ENCODE data around the gene PRPSAP2.
"Not testable (repeated sequence)": the region's sequence is repeated elsewhere in the genome, so short reads cannot be mapped to it uniquely, and the experiment has no call there.

The PRPSAP2 gene

GRCh38 chr17:18920911-18921441 lies 63.0 kb downstream of the PRPSAP2 start:
- H3K9me2 ChIP-seq (replicated peaks; ENCODE audit: control insufficient read depth, low read length): no peaks in the 10 kb centered on the region
- peaks cover 79% of the 10 kb centered on the region for H3K79me2 ChIP-seq (ENCODE audit: control insufficient read depth, low read length)
- H4K20me1 ChIP-seq (ENCODE audit: control insufficient read depth, insufficient read depth, low read depth, low read length): no peaks in the 10 kb centered on the region
- peaks cover 97% of the 10 kb centered on the region for H3K4me1 ChIP-seq (ENCODE audit: control insufficient read depth, low read length)
- no peaks in the 10 kb centered on the region for H3K27me3 ChIP-seq (ENCODE audit: control insufficient read depth, low read length)
- peaks cover 33% of the 10 kb centered on the region for H3F3A ChIP-seq (ENCODE audit: control insufficient read depth, insufficient read depth)
- peak overlapping the region; percentile 46 for H3K4me3 ChIP-seq (ENCODE audit: low read length)
- TF ChIP-seq CTCF (IDR thresholded peaks at IDR 0.05; ENCODE audit: low read depth, low read length, poor library complexity, severe bottlenecking) (no peak), EZH2phosphoT487 (IDR thresholded peaks at IDR 0.05; ENCODE audit: borderline replicate concordance, low read length) (no peak)
- H3K27ac ChIP-seq (ENCODE audit: low read depth, low read length): peak overlapping the region; percentile 79
- no peaks in the 10 kb centered on the region for H3K9me3 ChIP-seq (ENCODE audit: control insufficient read depth, insufficient read depth, low read length)
- peaks cover 73% of the 10 kb centered on the region for H3K36me3 ChIP-seq (ENCODE audit: control insufficient read depth, low read length)
- peak overlapping the region; percentile 84 for H3K4me2 ChIP-seq (ENCODE audit: low read length)

GRCh38 chr17:18921485-18921884 lies 63.6 kb downstream of the PRPSAP2 start:
- Histone ChIP-seq H3K4me3 (ENCODE audit: low read length) (peak overlapping the region; percentile 46), H4K20me1 (ENCODE audit: control insufficient read depth, insufficient read depth, low read depth, low read length) (no peaks in the 10 kb centered on the region), H3K4me2 (ENCODE audit: low read length) (peak overlapping the region; percentile 84), H3K4me1 (ENCODE audit: control insufficient read depth, low read length) (peaks cover 97% of the 10 kb centered on the region), H3K79me2 (ENCODE audit: control insufficient read depth, low read length) (peaks cover 81% of the 10 kb centered on the region), H3K27ac (ENCODE audit: low read depth, low read length) (peak overlapping the region; percentile 79), H3F3A (ENCODE audit: control insufficient read depth, insufficient read depth) (peaks cover 34% of the 10 kb centered on the region), H3K36me3 (ENCODE audit: control insufficient read depth, low read length) (peaks cover 70% of the 10 kb centered on the region), H3K9me2 (replicated peaks; ENCODE audit: control insufficient read depth, low read length) (no peaks in the 10 kb centered on the region), H3K9me3 (ENCODE audit: control insufficient read depth, insufficient read depth, low read length) (no peaks in the 10 kb centered on the region), H3K27me3 (ENCODE audit: control insufficient read depth, low read length) (no peaks in the 10 kb centered on the region)
- TF ChIP-seq CTCF (IDR thresholded peaks at IDR 0.05; ENCODE audit: low read depth, low read length, poor library complexity, severe bottlenecking): no peak
- TF ChIP-seq EZH2phosphoT487 (IDR thresholded peaks at IDR 0.05; ENCODE audit: borderline replicate concordance, low read length): no peak

GRCh38 chr17:18921912-18922451 lies 64.1 kb downstream of the PRPSAP2 start:
- H3K4me3 ChIP-seq (ENCODE audit: low read length): peak overlapping the region; percentile 46
- peaks cover 34% of the 10 kb centered on the region for H3F3A ChIP-seq (ENCODE audit: control insufficient read depth, insufficient read depth)
- peak overlapping the region; percentile 84 for H3K4me2 ChIP-seq (ENCODE audit: low read length)
- no peaks in the 10 kb centered on the region for H3K9me3 ChIP-seq (ENCODE audit: control insufficient read depth, insufficient read depth, low read length)
- TF ChIP-seq EZH2phosphoT487 (IDR thresholded peaks at IDR 0.05; ENCODE audit: borderline replicate concordance, low read length) (no peak), CTCF (IDR thresholded peaks at IDR 0.05; ENCODE audit: low read depth, low read length, poor library complexity, severe bottlenecking) (no peak)
- H3K27ac ChIP-seq (ENCODE audit: low read depth, low read length): peak overlapping the region; percentile 79
- peaks cover 82% of the 10 kb centered on the region for H3K79me2 ChIP-seq (ENCODE audit: control insufficient read depth, low read length)
- no peaks in the 10 kb centered on the region for H3K9me2 ChIP-seq (replicated peaks; ENCODE audit: control insufficient read depth, low read length)
- H3K4me1 ChIP-seq (ENCODE audit: control insufficient read depth, low read length): peaks cover 97% of the 10 kb centered on the region
- no peaks in the 10 kb centered on the region for H4K20me1 ChIP-seq (ENCODE audit: control insufficient read depth, insufficient read depth, low read depth, low read length)
- H3K27me3 ChIP-seq (ENCODE audit: control insufficient read depth, low read length): no peaks in the 10 kb centered on the region
- peaks cover 70% of the 10 kb centered on the region for H3K36me3 ChIP-seq (ENCODE audit: control insufficient read depth, low read length)

GRCh38 chr17:18922596-18922995 lies 64.7 kb downstream of the PRPSAP2 start:
- H3K36me3 ChIP-seq (ENCODE audit: control insufficient read depth, low read length): peaks cover 73% of the 10 kb centered on the region
- peak overlapping the region; percentile 84 for H3K4me2 ChIP-seq (ENCODE audit: low read length)
- H4K20me1 ChIP-seq (ENCODE audit: control insufficient read depth, insufficient read depth, low read depth, low read length); H3K27me3 ChIP-seq (ENCODE audit: control insufficient read depth, low read length); H3K9me3 ChIP-seq (ENCODE audit: control insufficient read depth, insufficient read depth, low read length); H3K9me2 ChIP-seq (replicated peaks; ENCODE audit: control insufficient read depth, low read length): not testable (repeated sequence)
- peaks cover 87% of the 10 kb centered on the region for H3K79me2 ChIP-seq (ENCODE audit: control insufficient read depth, low read length)
- H3K27ac ChIP-seq (ENCODE audit: low read depth, low read length): peak overlapping the region; percentile 79
- H3K4me1 ChIP-seq (ENCODE audit: control insufficient read depth, low read length): peaks cover 98% of the 10 kb centered on the region
- peaks cover 34% of the 10 kb centered on the region for H3F3A ChIP-seq (ENCODE audit: control insufficient read depth, insufficient read depth)
- 0 out of 2 replicates have a peak overlapping the region, but pooled peaks have one; percentile 46 for H3K4me3 ChIP-seq (ENCODE audit: low read length)

Data from DOHH2 (cell line).